Measurements from ENCODE around the gene NTM. TPM values are rescaled to one million over a fixed set of nuclear protein-coding genes. Genes with fewer than 3 reads are reported as not detected.

The NTM gene
- polyA plus RNA-seq, 1 donor from 2014 or later, result 39.4 TPM

DNA sequence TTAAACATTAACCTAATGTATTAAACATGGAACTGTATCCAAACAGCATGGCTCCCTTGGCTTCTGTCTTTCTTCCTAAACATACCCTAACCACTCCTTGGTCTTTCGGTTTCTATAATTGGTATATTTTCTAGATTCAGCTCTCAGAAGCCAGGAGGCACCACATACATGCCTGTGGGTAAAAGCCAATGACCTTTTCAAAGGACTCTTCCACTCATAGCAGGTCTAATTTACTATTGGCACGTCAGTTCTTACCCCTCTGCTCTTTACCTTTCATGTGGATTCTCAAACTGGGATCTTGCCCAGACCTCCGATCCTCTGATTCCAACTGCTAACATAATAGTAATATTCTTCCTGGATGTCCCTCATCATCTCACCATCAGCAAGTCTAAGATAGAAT is 835.1 kb downstream of the NTM start:
- Histone ChIP-seq H2AFZ (ENCODE audit: low read depth, low read length) (no peak overlapping the region), H3F3A (ENCODE audit: insufficient read depth, low read length, poor library complexity, severe bottlenecking) (no peaks in the 10 kb centered on the region), H3K4me3 (ENCODE audit: low read length) (no peak overlapping the region), H3K9ac (ENCODE audit: low read length) (no peak overlapping the region), H4K20me1 (ENCODE audit: insufficient read depth) (no peaks in the 10 kb centered on the region), H3K79me2 (replicated peaks; ENCODE audit: insufficient read depth, low read length) (no peaks in the 10 kb centered on the region), H3K27me3 (ENCODE audit: insufficient read depth, low read depth, low read length) (no peaks in the 10 kb centered on the region), H3K4me2 (ENCODE audit: low read length) (no peak overlapping the region), H3K27ac (ENCODE audit: low read length) (no peak overlapping the region), H3K9me2 (ENCODE audit: insufficient read depth, low read length) (no peaks in the 10 kb centered on the region), H3K9me3 (ENCODE audit: low read length) (no peaks in the 10 kb centered on the region), H3K36me3 (ENCODE audit: insufficient read depth, low read length) (no peaks in the 10 kb centered on the region)
- TF ChIP-seq EZH2 (IDR thresholded peaks at IDR 0.05; ENCODE audit: borderline replicate concordance, insufficient read depth, low read length, poor library complexity, severe bottlenecking) (no peak), RAD21 (conservative IDR thresholded peaks at IDR 0.05) (no peak), MXI1 (conservative IDR thresholded peaks at IDR 0.05; ENCODE audit: poor library complexity, severe bottlenecking) (no peak), EP300 (conservative IDR thresholded peaks at IDR 0.05; ENCODE audit: poor library complexity, severe bottlenecking) (no peak), POLR2AphosphoS5 (IDR thresholded peaks at IDR 0.05) (no peak), TAF1 (IDR thresholded peaks at IDR 0.05; ENCODE audit: low read depth) (no peak), SMC3 (conservative IDR thresholded peaks at IDR 0.05; ENCODE audit: poor library complexity) (no peak)
- TF ChIP-seq, protein P1, sequence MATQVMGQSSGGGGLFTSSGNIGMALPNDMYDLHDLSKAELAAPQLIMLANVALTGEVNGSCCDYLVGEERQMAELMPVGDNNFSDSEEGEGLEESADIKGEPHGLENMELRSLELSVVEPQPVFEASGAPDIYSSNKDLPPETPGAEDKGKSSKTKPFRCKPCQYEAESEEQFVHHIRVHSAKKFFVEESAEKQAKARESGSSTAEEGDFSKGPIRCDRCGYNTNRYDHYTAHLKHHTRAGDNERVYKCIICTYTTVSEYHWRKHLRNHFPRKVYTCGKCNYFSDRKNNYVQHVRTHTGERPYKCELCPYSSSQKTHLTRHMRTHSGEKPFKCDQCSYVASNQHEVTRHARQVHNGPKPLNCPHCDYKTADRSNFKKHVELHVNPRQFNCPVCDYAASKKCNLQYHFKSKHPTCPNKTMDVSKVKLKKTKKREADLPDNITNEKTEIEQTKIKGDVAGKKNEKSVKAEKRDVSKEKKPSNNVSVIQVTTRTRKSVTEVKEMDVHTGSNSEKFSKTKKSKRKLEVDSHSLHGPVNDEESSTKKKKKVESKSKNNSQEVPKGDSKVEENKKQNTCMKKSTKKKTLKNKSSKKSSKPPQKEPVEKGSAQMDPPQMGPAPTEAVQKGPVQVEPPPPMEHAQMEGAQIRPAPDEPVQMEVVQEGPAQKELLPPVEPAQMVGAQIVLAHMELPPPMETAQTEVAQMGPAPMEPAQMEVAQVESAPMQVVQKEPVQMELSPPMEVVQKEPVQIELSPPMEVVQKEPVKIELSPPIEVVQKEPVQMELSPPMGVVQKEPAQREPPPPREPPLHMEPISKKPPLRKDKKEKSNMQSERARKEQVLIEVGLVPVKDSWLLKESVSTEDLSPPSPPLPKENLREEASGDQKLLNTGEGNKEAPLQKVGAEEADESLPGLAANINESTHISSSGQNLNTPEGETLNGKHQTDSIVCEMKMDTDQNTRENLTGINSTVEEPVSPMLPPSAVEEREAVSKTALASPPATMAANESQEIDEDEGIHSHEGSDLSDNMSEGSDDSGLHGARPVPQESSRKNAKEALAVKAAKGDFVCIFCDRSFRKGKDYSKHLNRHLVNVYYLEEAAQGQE (IDR thresholded peaks at IDR 0.05; ENCODE audit: borderline replicate concordance), result no peak
- TF ChIP-seq, protein P2, sequence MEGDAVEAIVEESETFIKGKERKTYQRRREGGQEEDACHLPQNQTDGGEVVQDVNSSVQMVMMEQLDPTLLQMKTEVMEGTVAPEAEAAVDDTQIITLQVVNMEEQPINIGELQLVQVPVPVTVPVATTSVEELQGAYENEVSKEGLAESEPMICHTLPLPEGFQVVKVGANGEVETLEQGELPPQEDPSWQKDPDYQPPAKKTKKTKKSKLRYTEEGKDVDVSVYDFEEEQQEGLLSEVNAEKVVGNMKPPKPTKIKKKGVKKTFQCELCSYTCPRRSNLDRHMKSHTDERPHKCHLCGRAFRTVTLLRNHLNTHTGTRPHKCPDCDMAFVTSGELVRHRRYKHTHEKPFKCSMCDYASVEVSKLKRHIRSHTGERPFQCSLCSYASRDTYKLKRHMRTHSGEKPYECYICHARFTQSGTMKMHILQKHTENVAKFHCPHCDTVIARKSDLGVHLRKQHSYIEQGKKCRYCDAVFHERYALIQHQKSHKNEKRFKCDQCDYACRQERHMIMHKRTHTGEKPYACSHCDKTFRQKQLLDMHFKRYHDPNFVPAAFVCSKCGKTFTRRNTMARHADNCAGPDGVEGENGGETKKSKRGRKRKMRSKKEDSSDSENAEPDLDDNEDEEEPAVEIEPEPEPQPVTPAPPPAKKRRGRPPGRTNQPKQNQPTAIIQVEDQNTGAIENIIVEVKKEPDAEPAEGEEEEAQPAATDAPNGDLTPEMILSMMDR (IDR thresholded peaks at IDR 0.05; ENCODE audit: poor library complexity, severe bottlenecking), result no peak

DNA sequence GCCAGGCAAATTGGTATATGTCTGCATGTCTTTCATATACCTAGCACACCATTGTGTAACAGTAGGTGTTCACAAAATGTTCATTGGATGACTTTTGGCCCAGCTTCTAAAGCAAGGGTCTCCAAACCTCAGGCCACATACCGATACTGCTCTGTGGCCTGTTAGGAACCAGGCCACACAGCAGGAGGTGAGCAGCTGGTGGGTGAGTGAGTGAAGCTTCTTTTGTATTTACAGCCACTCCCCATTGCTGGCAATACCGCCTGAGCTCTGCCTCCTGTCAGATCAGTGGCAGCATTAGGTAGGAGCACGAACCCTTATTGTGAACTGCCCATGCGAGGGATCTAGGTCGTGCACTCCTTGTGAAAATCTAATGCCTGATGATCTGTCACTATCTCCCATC is 836.6 kb downstream of the NTM start:
- Histone ChIP-seq H3K9ac (ENCODE audit: low read length) (no peak overlapping the region), H3K4me2 (ENCODE audit: low read length) (no peak overlapping the region), H3K36me3 (ENCODE audit: insufficient read depth, low read length) (no peaks in the 10 kb centered on the region), H3K27me3 (ENCODE audit: insufficient read depth, low read depth, low read length) (no peaks in the 10 kb centered on the region), H3F3A (ENCODE audit: insufficient read depth, low read length, poor library complexity, severe bottlenecking) (no peaks in the 10 kb centered on the region), H3K79me2 (replicated peaks; ENCODE audit: insufficient read depth, low read length) (no peaks in the 10 kb centered on the region), H3K9me2 (ENCODE audit: insufficient read depth, low read length) (no peaks in the 10 kb centered on the region), H3K9me3 (ENCODE audit: low read length) (no peaks in the 10 kb centered on the region), H3K4me3 (ENCODE audit: low read length) (no peak overlapping the region), H3K27ac (ENCODE audit: low read length) (no peak overlapping the region), H4K20me1 (ENCODE audit: insufficient read depth) (no peaks in the 10 kb centered on the region), H2AFZ (ENCODE audit: low read depth, low read length) (no peak overlapping the region)
- TF ChIP-seq EP300 (conservative IDR thresholded peaks at IDR 0.05; ENCODE audit: poor library complexity, severe bottlenecking) (no peak), RAD21 (conservative IDR thresholded peaks at IDR 0.05) (no peak), TAF1 (IDR thresholded peaks at IDR 0.05; ENCODE audit: low read depth) (no peak), SMC3 (conservative IDR thresholded peaks at IDR 0.05; ENCODE audit: poor library complexity) (no peak), EZH2 (IDR thresholded peaks at IDR 0.05; ENCODE audit: borderline replicate concordance, insufficient read depth, low read length, poor library complexity, severe bottlenecking) (no peak), MXI1 (conservative IDR thresholded peaks at IDR 0.05; ENCODE audit: poor library complexity, severe bottlenecking) (no peak)
- TF ChIP-seq, protein P1 (IDR thresholded peaks at IDR 0.05; ENCODE audit: borderline replicate concordance), result no peak

Measured in neural cell (in vitro differentiated cells).